ENCODE measurements around the gene LRPAP1. TPM values are rescaled to one million over a fixed set of nuclear protein-coding genes. Genes with fewer than 3 reads are reported as not detected.

The LRPAP1 gene
- total RNA-seq, 1 experiment from 2014 or later: 109 TPM

- TF ChIP-seq ZNF274 (IDR thresholded peaks at IDR 0.05; ENCODE audit: low read depth, low read length) (no peak), ZFX (IDR thresholded peaks at IDR 0.05) (no peak), SIN3A (IDR thresholded peaks at IDR 0.05; ENCODE audit: low read depth) (no peak), EZH2 (IDR thresholded peaks at IDR 0.05) (no peak), POLR2AphosphoS5 (IDR thresholded peaks at IDR 0.05; ENCODE audit: low read depth, low read length) (no peak), POLR2A (IDR thresholded peaks at IDR 0.05; ENCODE audit: borderline replicate concordance, extremely low read depth, insufficient read depth, insufficient read length) (no peak)
Observed at GRCh38 chr4:3501126-3501824, 30.9 kb downstream of the LRPAP1 start (continued).

GRCh38 chr4:3500634-3501101 lies 31.6 kb downstream of the LRPAP1 start:
- intact Hi-C loops (cut with micrococcal nuclease): no loop called here
- POLR2A ChIA-PET: no interaction called here
- CTCF ChIA-PET: no interaction called here

More at GRCh38 chr4:3500634-3501101, 31.6 kb downstream of the LRPAP1 start:
- Histone ChIP-seq H3K79me2 (ENCODE audit: insufficient read depth, low read length) (peaks cover 19% of the 10 kb centered on the region; the same call in 1 of the 2 replicates), H3K9ac (ENCODE audit: low read length) (no peak overlapping the region), H4K20me1 (ENCODE audit: insufficient read depth) (no peaks in the 10 kb centered on the region), H3K9me2 (ENCODE audit: insufficient read depth) (no peaks in the 10 kb centered on the region), H3K27ac (ENCODE audit: low read depth, low read length) (no peak overlapping the region), H3K9me3 (ENCODE audit: control insufficient read depth in 1 of 2, insufficient read depth in 1 of 2, low read depth in 1 of 2, low read length in 2 of 2) (no peaks in the 10 kb centered on the region), H3K4me2 (ENCODE audit: low read length) (no peak overlapping the region), H3K36me3 (ENCODE audit: control insufficient read depth in 1 of 2, insufficient read depth in 2 of 2, low read length in 2 of 2) (peaks cover 0 to 2% of the 10 kb centered on the region in 2 experiments; a peak in 1 of 4 replicates), H2AFZ (ENCODE audit: low read depth, low read length, poor library complexity, severe bottlenecking) (no peak overlapping the region), H3K4me3 (replicated peaks in 1 of 2; ENCODE audit: low read depth in 1 of 2, low read length in 2 of 2) (no peak overlapping the region), H3K4me1 (ENCODE audit: control insufficient read depth in 1 of 2, insufficient read depth in 2 of 2, low read length in 2 of 2) (no peaks in the 10 kb centered on the region), H3K27me3 (ENCODE audit: insufficient read depth, low read length) (no peaks in the 10 kb centered on the region)
- RAD21 ChIA-PET (ENCODE audit: low non-redundant PET in 1 of 2, low total read pairs in 2 of 2, uncharacterized antibody in 2 of 2, unreplicated experiment in 2 of 2): no interaction called here
- TF ChIP-seq REST (IDR thresholded peaks at IDR 0.05; ENCODE audit: low read depth) (no peak), CEBPB (IDR thresholded peaks at IDR 0.05; ENCODE audit: low read depth) (no peak), JUND (IDR thresholded peaks at IDR 0.05) (no peak), SP1 (IDR thresholded peaks at IDR 0.05; ENCODE audit: low read depth) (no peak), ZNF274 (IDR thresholded peaks at IDR 0.05; ENCODE audit: low read depth, low read length) (no peak), YY1 (IDR thresholded peaks at IDR 0.05; ENCODE audit: extremely low read depth, insufficient replicate concordance, low read depth, low read length) (no peak), ZBTB33 (IDR thresholded peaks at IDR 0.05; ENCODE audit: extremely low read depth, insufficient replicate concordance, low read length) (no peak), EGR1 (IDR thresholded peaks at IDR 0.05; ENCODE audit: low read depth) (no peak), CTCF (IDR thresholded peaks at IDR 0.05 in 2 of 3, conservative IDR thresholded peaks at IDR 0.05 in 1 of 3; ENCODE audit: borderline replicate concordance in 1 of 3, insufficient read depth in 1 of 3, low read depth in 2 of 3, low read length in 2 of 3) (no peak), SRF (IDR thresholded peaks at IDR 0.05; ENCODE audit: low read depth) (no peak), POLR2A (IDR thresholded peaks at IDR 0.05; ENCODE audit: borderline replicate concordance, extremely low read depth, insufficient read depth, insufficient read length) (no peak), EZH2 (IDR thresholded peaks at IDR 0.05) (no peak), FOSL1 (IDR thresholded peaks at IDR 0.05; ENCODE audit: low read depth) (no peak)
- BruUV-seq (replicated peaks): no TSS peak
- ATAC-seq (no peak), DNase-seq (ENCODE audit: low read depth, low spot score) (no peak)

Measured in HCT116 (cell line).